Lower leg skin (tissue), 3 donors: ENCODE measurements around the gene SNAI3.

ENCODE experiments used
- POLR2A ChIP-seq, 2 donors: fragments of 450-650 bp; IDR thresholded peaks; one replicate each; pipeline ENCODE4 v1.6.1; 2016 to 2017; ENCODE audit warnings: antibody characterized with exemption in 2 of 2, mild to moderate bottlenecking in 1 of 2, moderate library complexity in 1 of 2
- TF ChIP-seq, protein P1 (sequence below), 3 donors: fragments of 450-650 bp; IDR thresholded peaks; one replicate each; pipeline ENCODE4 v1.5.1; 2016; ENCODE audit warnings: antibody characterized with exemption in 3 of 3, mild to moderate bottlenecking in 3 of 3, moderate library complexity in 2 of 3

DNA sequence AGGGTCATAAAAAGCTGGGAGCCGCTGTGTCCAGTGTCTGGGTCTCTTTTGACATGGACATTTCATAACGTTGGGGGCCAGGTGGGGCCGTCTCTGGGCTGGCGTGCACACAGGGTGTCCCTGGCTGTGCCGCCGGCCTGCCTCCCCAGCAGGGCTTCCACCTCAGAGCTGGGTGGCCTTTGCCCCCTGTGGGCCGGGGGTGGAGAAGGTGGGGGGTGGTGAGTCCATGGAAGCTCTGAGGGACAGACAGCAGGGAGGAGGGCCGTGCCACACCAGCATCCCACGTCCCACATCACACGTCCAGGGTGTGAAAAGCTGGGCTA, 908 bp upstream of the SNAI3 start:
- TF ChIP-seq, protein P1, sequence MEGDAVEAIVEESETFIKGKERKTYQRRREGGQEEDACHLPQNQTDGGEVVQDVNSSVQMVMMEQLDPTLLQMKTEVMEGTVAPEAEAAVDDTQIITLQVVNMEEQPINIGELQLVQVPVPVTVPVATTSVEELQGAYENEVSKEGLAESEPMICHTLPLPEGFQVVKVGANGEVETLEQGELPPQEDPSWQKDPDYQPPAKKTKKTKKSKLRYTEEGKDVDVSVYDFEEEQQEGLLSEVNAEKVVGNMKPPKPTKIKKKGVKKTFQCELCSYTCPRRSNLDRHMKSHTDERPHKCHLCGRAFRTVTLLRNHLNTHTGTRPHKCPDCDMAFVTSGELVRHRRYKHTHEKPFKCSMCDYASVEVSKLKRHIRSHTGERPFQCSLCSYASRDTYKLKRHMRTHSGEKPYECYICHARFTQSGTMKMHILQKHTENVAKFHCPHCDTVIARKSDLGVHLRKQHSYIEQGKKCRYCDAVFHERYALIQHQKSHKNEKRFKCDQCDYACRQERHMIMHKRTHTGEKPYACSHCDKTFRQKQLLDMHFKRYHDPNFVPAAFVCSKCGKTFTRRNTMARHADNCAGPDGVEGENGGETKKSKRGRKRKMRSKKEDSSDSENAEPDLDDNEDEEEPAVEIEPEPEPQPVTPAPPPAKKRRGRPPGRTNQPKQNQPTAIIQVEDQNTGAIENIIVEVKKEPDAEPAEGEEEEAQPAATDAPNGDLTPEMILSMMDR (IDR thresholded peaks at IDR 0.05), result no peak
- TF ChIP-seq POLR2A (IDR thresholded peaks at IDR 0.05), result no peak
